D721Med (cell line): ENCODE measurements around the gene PBRM1.

Experiments used
- DNase-seq: peaks from one replicate; pipeline ENCODE4 v3.0.0; 2011; ENCODE audit warnings: low spot score; ENCODE audit not compliant: insufficient read length
- FAIRE-seq: peaks from 2 replicates; lab custom pipeline; 2011; peaks lifted over from hg19 to GRCh38; lab: Jason Lieb, UNC
- CTCF ChIP-seq: IDR thresholded peaks from 2 replicates; pipeline ENCODE4 v1.5.1; 2012; ENCODE audit warnings: mild to moderate bottlenecking, control low read depth; ENCODE audit not compliant: insufficient read depth; ENCODE audit errors: missing control alignments

PBRM1 gene

GRCh38 chr3:52536369-52537164, 149.1 kb downstream of the PBRM1 start, which contains the start of gene UQCC5:
UQCC5 (plus strand) TSS chr3:52536605; CDS start chr3:52536756, 151 bp downstream.
- FAIRE-seq, result no peak
- TF ChIP-seq CTCF, result no peak
- DNase-seq, result peak; percentile 91

GRCh38 chr3:52536112-52536368, 149.7 kb downstream of the PBRM1 start:
- TF ChIP-seq CTCF, result no peak
- FAIRE-seq (no peak), DNase-seq (no peak)

GRCh38 chr3:52535411-52536111, 150.2 kb downstream of the PBRM1 start:
- FAIRE-seq, result no peak
- no peak for TF ChIP-seq CTCF
- DNase-seq, result no peak

GRCh38 chr3:52534281-52535183, 151.2 kb downstream of the PBRM1 start:
- no peak for FAIRE-seq

GRCh38 chr3:52533623-52534280, 152.0 kb downstream of the PBRM1 start, which contains the start of gene NT5DC2:
NT5DC2 (minus strand) TSS chr3:52533857; CDS start chr3:52533737, 120 bp downstream.
- FAIRE-seq, result no peak
- DNase-seq, result peak; percentile 94
- peak; percentile 21 for TF ChIP-seq CTCF

More at GRCh38 chr3:52534281-52535183, 151.2 kb downstream of the PBRM1 start:
- DNase-seq, result peak; percentile 23
- no peak for TF ChIP-seq CTCF

- DNase-seq (peak; percentile 41), FAIRE-seq (no peak)
- no peak for TF ChIP-seq CTCF
Observed at GRCh38 chr3:52532838-52533622, 152.7 kb downstream of the PBRM1 start.
